GM23338 (cell line): ENCODE data around the gene NDUFV2. TPM values are rescaled to one million over a fixed set of nuclear protein-coding genes. Genes with fewer than 3 reads are reported as not detected.

ENCODE experiments used
- ATAC-seq: fragments of 200-7000 bp; cut with Tn5 transposase; 3 replicates; pipeline ENCODE4 v1.9.1; 2020
- DNase-seq: peaks from one replicate; pipeline ENCODE4 v3.0.0-alpha.2; 2015; ENCODE audit warnings: low spot score
- H2AFZ ChIP-seq: fragments of 200-600 bp; sonication (generic); 2 replicates; pipeline ENCODE4 v1.8.0; 2016; ENCODE audit warnings: antibody characterized with exemption, mild to moderate bottlenecking, moderate library complexity
- H3F3A ChIP-seq: fragments of 200-600 bp; sonication (generic); replicated peaks from 2 replicates; pipeline ENCODE4 v1.8.0; 2017; ENCODE audit warnings: antibody characterized with exemption, mixed run types, low read depth
- H3K27ac ChIP-seq: fragments of 200-600 bp; sonication (generic); 2 replicates; pipeline ENCODE4 v1.6.1; 2016; ENCODE audit warnings: low read depth
- H3K27me3 ChIP-seq: fragments of 200-600 bp; sonication (generic); 2 replicates; pipeline ENCODE4 v1.8.0; 2016; ENCODE audit warnings: mild to moderate bottlenecking, mixed run types, moderate library complexity; ENCODE audit not compliant: insufficient read depth
- H3K36me3 ChIP-seq: fragments of 200-600 bp; sonication (generic); 2 replicates; pipeline ENCODE4 v1.8.0; 2016; ENCODE audit warnings: mild to moderate bottlenecking; ENCODE audit not compliant: insufficient read depth
- H3K4me1 ChIP-seq: fragments of 200-600 bp; sonication (generic); 2 replicates; pipeline ENCODE4 v1.8.0; 2016; ENCODE audit warnings: mild to moderate bottlenecking, moderate library complexity; ENCODE audit not compliant: insufficient read depth
- H3K4me2 ChIP-seq: fragments of 200-600 bp; sonication (generic); 2 replicates; pipeline ENCODE4 v1.7.1; 2017; ENCODE audit warnings: mixed run types
- H3K4me3 ChIP-seq: fragments of 200-600 bp; sonication (generic); 2 replicates; pipeline ENCODE4 v1.6.1; 2016; ENCODE audit warnings: mixed run types
- H3K79me2 ChIP-seq: fragments of 200-600 bp; sonication (generic); replicated peaks from 2 replicates; pipeline ENCODE4 v1.8.0; 2017; ENCODE audit warnings: mild to moderate bottlenecking; ENCODE audit not compliant: insufficient read depth
- H3K9me2 ChIP-seq: fragments of 200-600 bp; sonication (generic); 2 replicates; pipeline ENCODE4 v1.8.0; 2017; ENCODE audit not compliant: insufficient read depth
- H4K20me1 ChIP-seq: fragments of 200-600 bp; sonication (generic); replicated peaks from 2 replicates; pipeline ENCODE4 v1.8.0; 2017; ENCODE audit warnings: mild to moderate bottlenecking; ENCODE audit not compliant: insufficient read depth
- H3K27ac Mint-ChIP-seq: 2 replicates; pipeline ENCODE4 v1.8.0; 2020; ENCODE audit warnings: inconsistent platforms, mild to moderate bottlenecking, moderate library complexity, mixed read lengths
- H3K27me3 Mint-ChIP-seq: 3 replicates; pipeline ENCODE4 v1.8.0; 2022; ENCODE audit warnings: low read depth, mild to moderate bottlenecking, moderate library complexity, mixed read lengths, inconsistent platforms; ENCODE audit not compliant: insufficient read depth, poor library complexity
- H3K36me3 Mint-ChIP-seq: 3 replicates; pipeline ENCODE4 v1.8.0; 2021; ENCODE audit warnings: low read depth, mild to moderate bottlenecking, inconsistent platforms, moderate library complexity, mixed read lengths
- H3K4me1 Mint-ChIP-seq: 3 replicates; pipeline ENCODE4 v1.8.0; 2020; ENCODE audit warnings: mild to moderate bottlenecking, inconsistent platforms, mixed read lengths
- H3K4me3 Mint-ChIP-seq: 3 replicates; pipeline ENCODE4 v1.8.0; 2021; ENCODE audit warnings: moderate library complexity, mild to moderate bottlenecking, inconsistent platforms, mixed read lengths
- H3K9me3 Mint-ChIP-seq: 3 replicates; pipeline ENCODE4 v1.8.0; 2020; ENCODE audit warnings: moderate library complexity, mild to moderate bottlenecking, inconsistent platforms, mixed read lengths
- CREB1 ChIP-seq: fragments of 250-450 bp; sonication (Bioruptor Pico); IDR thresholded peaks from 2 replicates; pipeline ENCODE4 v1.5.0; 2020; ENCODE audit warnings: low read depth, mild to moderate bottlenecking, moderate library complexity
- EZH2 ChIP-seq: fragments of 200-600 bp; sonication (generic); IDR thresholded peaks from one replicate; pipeline ENCODE4 v1.8.0; 2017; ENCODE audit warnings: antibody characterized with exemption, mild to moderate bottlenecking, low read depth; ENCODE audit not compliant: unreplicated experiment
- NANOG ChIP-seq: IDR thresholded peaks from 2 replicates; pipeline ENCODE4 v1.6.1; 2016; ENCODE audit warnings: antibody characterized with exemption, borderline replicate concordance
- POLR2AphosphoS5 ChIP-seq: IDR thresholded peaks from 2 replicates; pipeline ENCODE4 v1.6.1; 2016; ENCODE audit warnings: antibody characterized with exemption, low read depth
- STAT1 ChIP-seq: IDR thresholded peaks from one replicate; pipeline ENCODE4 v1.6.1; 2016; ENCODE audit warnings: antibody characterized with exemption; ENCODE audit not compliant: unreplicated experiment
- ZNF114 ChIP-seq: fragments of 250-450 bp; sonication (Bioruptor Pico); IDR thresholded peaks from 2 replicates; pipeline ENCODE4 v1.5.0; 2020; ENCODE audit warnings: mild to moderate bottlenecking, moderate library complexity
- ZNF331 ChIP-seq: fragments of 250-450 bp; sonication (Bioruptor Pico); IDR thresholded peaks from 2 replicates; pipeline ENCODE4 v1.5.0; 2020; ENCODE audit warnings: low read depth, mild to moderate bottlenecking, moderate library complexity
- long read RNA-seq: library from polyadenylated mRNA; unstranded; transcript quantifications from one replicate; pipeline ENCODE4 v2.0.0, GENCODE V29; 2020; ENCODE audit not compliant: unreplicated experiment
- polyA plus RNA-seq: library from polyadenylated mRNA; unstranded; fragments of >200 nt; fragmentation: Nextera tagmentation; extraction: Ambion mirVana; gene quantifications from 2 replicates; pipeline ENCODE4 v1.2.1, GENCODE V29; 2016
- total RNA-seq: library from RNA; depleted of rRNA; stranded (reverse); fragments of >200 nt; shearing (Covaris generic); gene quantifications from 2 replicates; pipeline ENCODE4 v1.2.3, GENCODE V29; 2014; rRNA removed
- TF ChIP-seq, protein P1 (sequence below), 2 experiments: fragments of 200-600 bp in 1 of 2; sonication (generic) in 1 of 2; conservative IDR thresholded peaks; 2 replicates each; pipeline versions ENCODE4 v1.5.1 to v1.6.1; 2016 to 2017; ENCODE audit warnings: antibody characterized with exemption in 2 of 2, low read depth in 2 of 2, mild to moderate bottlenecking in 2 of 2, moderate library complexity in 1 of 2
- TF ChIP-seq, protein P2 (sequence below): IDR thresholded peaks from one replicate; pipeline ENCODE4 v1.6.1; 2018; ENCODE audit warnings: antibody characterized with exemption; ENCODE audit not compliant: unreplicated experiment

The NDUFV2 gene
- 157 and 169 TPM in 2 replicates for total RNA-seq
- 535 and 577 TPM in 2 replicates for polyA plus RNA-seq
- long read RNA-seq, transcript NDUFV2-201 (8 exons, 930 nt) = major isoform, 190 of 197 reads
- long read RNA-seq, partial matches to known transcripts = 4 of 197 reads
- long read RNA-seq, other reads (novel, unspliced or antisense) = 3 of 197 reads

DNA sequence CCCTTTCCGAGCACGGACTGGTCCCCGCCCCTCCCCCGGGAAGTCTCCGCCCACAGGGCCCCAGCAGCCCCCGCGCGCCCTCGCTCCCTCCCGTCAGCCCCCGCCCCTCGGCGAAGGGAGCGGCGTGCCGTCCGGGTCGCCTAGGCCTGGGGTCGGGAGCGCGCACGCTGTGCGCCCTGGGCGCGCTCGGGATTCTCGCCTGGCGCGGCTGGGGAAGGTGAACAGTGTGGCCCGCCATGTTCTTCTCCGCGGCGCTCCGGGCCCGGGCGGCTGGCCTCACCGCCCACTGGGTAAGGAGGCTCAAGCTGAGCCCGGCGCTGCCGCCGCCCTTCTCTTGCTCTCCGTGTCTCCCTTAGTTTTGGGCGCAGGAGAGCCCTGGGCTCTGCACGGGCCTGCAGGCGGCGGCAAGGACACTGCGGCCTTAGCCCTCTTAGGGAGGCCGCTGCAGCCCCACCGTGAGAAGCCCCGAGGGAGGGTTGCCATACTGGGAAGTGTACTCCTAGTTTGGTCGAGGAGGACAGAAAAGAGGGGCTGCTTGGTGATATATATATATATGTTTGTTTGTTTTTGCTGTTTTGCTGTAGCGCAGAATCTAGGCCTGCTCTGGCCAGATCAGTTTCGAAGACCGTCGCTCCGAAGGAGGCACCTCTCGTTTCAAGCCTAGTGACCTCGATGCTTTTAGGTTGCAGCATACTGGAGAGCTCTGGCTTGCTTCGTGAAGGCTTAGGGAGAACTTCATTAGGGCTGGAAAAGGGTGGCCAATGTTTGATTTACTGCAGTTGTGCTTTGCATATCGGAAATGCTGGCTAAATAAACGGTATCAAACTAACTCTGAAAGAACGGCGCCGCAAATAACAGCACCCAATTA, at the start of gene NDUFV2:
Gene NDUFV2 (plus strand): TSS at position 192 of the 868 bp plus-strand sequence. CDS start 45 bp downstream, at position 237.
- Histone ChIP-seq H3K27ac (peak within 1 kb of the TSS; percentile 93), H3K79me2 (peaks cover 52% of the 10 kb centered on the region), H3K4me3 (peak within 1 kb of the TSS; percentile 81), H3K9me2 (no peaks in the 10 kb centered on the region), H4K20me1 (peaks cover 4% of the 10 kb centered on the region; the same call in 1 of the 2 replicates), H3F3A (no peaks in the 10 kb centered on the region), H2AFZ (peak within 1 kb of the TSS; percentile 80; the same call in 1 of the 2 replicates), H3K27me3 (no peaks in the 10 kb centered on the region), H3K4me2 (peak within 1 kb of the TSS; percentile 88), H3K4me1 (peaks cover 44% of the 10 kb centered on the region), H3K36me3 (no peaks in the 10 kb centered on the region)
- DNase-seq (peak; percentile 98), ATAC-seq (peak; percentile 96)
- H3K4me1 Mint-ChIP-seq = peaks cover 54% of the 10 kb centered on the region
- H3K9me3 Mint-ChIP-seq = no peaks in the 10 kb centered on the region
- no peak for TF ChIP-seq NANOG
- TF ChIP-seq EZH2 = no peak
- no peak for TF ChIP-seq ZNF331
- TF ChIP-seq CREB1 (CRISPR knock-in tag) = peak; percentile 38; the same call in 1 of the 2 replicates
- peak; percentile 75 for TF ChIP-seq POLR2AphosphoS5
- TF ChIP-seq, protein P1, sequence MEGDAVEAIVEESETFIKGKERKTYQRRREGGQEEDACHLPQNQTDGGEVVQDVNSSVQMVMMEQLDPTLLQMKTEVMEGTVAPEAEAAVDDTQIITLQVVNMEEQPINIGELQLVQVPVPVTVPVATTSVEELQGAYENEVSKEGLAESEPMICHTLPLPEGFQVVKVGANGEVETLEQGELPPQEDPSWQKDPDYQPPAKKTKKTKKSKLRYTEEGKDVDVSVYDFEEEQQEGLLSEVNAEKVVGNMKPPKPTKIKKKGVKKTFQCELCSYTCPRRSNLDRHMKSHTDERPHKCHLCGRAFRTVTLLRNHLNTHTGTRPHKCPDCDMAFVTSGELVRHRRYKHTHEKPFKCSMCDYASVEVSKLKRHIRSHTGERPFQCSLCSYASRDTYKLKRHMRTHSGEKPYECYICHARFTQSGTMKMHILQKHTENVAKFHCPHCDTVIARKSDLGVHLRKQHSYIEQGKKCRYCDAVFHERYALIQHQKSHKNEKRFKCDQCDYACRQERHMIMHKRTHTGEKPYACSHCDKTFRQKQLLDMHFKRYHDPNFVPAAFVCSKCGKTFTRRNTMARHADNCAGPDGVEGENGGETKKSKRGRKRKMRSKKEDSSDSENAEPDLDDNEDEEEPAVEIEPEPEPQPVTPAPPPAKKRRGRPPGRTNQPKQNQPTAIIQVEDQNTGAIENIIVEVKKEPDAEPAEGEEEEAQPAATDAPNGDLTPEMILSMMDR (conservative IDR thresholded peaks at IDR 0.05; ENCODE audit: low read depth in 2 of 2) = no peak
- TF ChIP-seq, protein P2, sequence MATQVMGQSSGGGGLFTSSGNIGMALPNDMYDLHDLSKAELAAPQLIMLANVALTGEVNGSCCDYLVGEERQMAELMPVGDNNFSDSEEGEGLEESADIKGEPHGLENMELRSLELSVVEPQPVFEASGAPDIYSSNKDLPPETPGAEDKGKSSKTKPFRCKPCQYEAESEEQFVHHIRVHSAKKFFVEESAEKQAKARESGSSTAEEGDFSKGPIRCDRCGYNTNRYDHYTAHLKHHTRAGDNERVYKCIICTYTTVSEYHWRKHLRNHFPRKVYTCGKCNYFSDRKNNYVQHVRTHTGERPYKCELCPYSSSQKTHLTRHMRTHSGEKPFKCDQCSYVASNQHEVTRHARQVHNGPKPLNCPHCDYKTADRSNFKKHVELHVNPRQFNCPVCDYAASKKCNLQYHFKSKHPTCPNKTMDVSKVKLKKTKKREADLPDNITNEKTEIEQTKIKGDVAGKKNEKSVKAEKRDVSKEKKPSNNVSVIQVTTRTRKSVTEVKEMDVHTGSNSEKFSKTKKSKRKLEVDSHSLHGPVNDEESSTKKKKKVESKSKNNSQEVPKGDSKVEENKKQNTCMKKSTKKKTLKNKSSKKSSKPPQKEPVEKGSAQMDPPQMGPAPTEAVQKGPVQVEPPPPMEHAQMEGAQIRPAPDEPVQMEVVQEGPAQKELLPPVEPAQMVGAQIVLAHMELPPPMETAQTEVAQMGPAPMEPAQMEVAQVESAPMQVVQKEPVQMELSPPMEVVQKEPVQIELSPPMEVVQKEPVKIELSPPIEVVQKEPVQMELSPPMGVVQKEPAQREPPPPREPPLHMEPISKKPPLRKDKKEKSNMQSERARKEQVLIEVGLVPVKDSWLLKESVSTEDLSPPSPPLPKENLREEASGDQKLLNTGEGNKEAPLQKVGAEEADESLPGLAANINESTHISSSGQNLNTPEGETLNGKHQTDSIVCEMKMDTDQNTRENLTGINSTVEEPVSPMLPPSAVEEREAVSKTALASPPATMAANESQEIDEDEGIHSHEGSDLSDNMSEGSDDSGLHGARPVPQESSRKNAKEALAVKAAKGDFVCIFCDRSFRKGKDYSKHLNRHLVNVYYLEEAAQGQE = no peak
- H3K27me3 Mint-ChIP-seq = no peaks in the 10 kb centered on the region
- H3K36me3 Mint-ChIP-seq = peaks cover 12% of the 10 kb centered on the region; the same call in 2 of the 3 replicates
- peak within 1 kb of the TSS; percentile 94 for H3K27ac Mint-ChIP-seq
- H3K4me3 Mint-ChIP-seq = peak within 1 kb of the TSS; percentile 95

DNA sequence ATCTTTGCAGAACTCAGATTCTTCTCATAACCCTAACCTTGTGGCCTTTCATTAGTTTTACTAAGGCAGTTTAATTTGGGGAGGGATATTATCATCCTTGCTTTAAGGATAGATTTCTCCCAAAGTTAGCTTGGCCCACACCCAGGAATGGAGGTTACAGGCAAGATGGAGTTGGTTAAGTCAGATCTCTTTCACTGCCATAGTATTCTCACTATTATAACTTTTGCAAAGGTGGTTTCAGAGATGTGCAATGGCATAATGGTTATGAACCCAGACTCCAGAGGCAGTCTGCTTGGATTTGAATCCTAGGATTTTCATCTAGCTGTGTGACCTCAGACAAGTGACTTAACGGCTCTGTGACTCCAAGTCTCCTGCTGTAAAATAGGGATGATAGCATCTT, 48.7 kb upstream of the NDUFV2 start:
- Histone ChIP-seq H3K9me2 (peaks cover 4% of the 10 kb centered on the region; the same call in 1 of the 2 replicates), H3F3A (no peaks in the 10 kb centered on the region), H3K36me3 (no peaks in the 10 kb centered on the region), H3K4me2 (no peak overlapping the region), H4K20me1 (no peaks in the 10 kb centered on the region), H3K4me1 (no peaks in the 10 kb centered on the region), H3K79me2 (no peaks in the 10 kb centered on the region), H3K27ac (no peak overlapping the region), H2AFZ (no peak overlapping the region), H3K4me3 (no peak overlapping the region), H3K27me3 (no peaks in the 10 kb centered on the region)
- Mint-ChIP-seq H3K4me3 (no peak overlapping the region), H3K27me3 (no peaks in the 10 kb centered on the region), H3K36me3 (peaks cover 16% of the 10 kb centered on the region), H3K4me1 (no peaks in the 10 kb centered on the region), H3K9me3 (peaks cover 37% of the 10 kb centered on the region), H3K27ac (no peak overlapping the region)
- ATAC-seq (no peak), DNase-seq (no peak)
- TF ChIP-seq ZNF114 (CRISPR knock-in tag) = no peak
- TF ChIP-seq STAT1 = no peak
